ENCODE data around the gene SLC25A25. TPM values are rescaled to one million over a fixed set of nuclear protein-coding genes. Genes with fewer than 3 reads are reported as not detected.

The SLC25A25 gene
- total and polyA plus RNA-seq, 2 of the 8 experiments (the other 6 are each of a cell fraction or from before 2014, with no cell fraction given): 6.5 to 18.5 TPM

DNA sequence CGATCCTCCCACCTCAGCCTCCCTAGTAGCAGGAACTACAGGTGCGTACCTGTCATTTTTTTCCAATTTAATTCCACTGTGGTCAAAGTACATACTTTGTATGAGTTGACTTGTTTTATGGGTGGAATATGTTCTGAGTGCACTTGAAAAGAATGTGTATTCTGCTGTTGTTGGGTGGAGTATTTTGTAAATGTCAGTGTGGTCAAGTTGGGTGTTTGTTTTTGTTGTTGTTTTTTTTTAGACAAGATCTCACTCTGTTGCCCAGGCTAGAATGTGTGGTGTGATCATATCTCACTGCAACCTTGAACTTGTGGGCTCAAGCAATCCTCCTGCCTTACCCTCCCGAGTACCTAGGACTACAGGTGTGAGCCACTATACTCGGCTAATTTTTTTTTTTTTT lies 17.9 kb downstream of the SLC25A25 start:
- Histone ChIP-seq H3K9ac (replicated peaks in 1 of 4; ENCODE audit: extremely low read depth in 1 of 4, low read depth in 3 of 4, low read length in 3 of 4) (no peak overlapping the region), H2BK120ac (replicated peaks; ENCODE audit: low read depth, low read length) (no peak overlapping the region), H2BK20ac (ENCODE audit: low read length) (no peak overlapping the region), H2BK12ac (ENCODE audit: low read depth, low read length) (no peak overlapping the region), H4K5ac (ENCODE audit: insufficient read length, low read depth, low read length) (no peak overlapping the region), H3K4me1 (replicated peaks in 1 of 4; ENCODE audit: control insufficient read depth in 3 of 4, insufficient read depth in 4 of 4, low read length in 3 of 4) (peaks cover 0 to 3% (median 1%) of the 10 kb centered on the region in 4 experiments; a peak in 2 of 7 replicates), H2AFZ (ENCODE audit: low read length) (no peak overlapping the region), H3K23ac (ENCODE audit: insufficient read length) (no peak overlapping the region), H3K27ac (ENCODE audit: low read depth, low read length) (no peak overlapping the region), H3K56ac (replicated peaks; ENCODE audit: insufficient read length, low read depth, low read length) (no peak overlapping the region), H2BK5ac (ENCODE audit: low read depth, low read length) (no peak overlapping the region), H4K8ac (ENCODE audit: extremely low read depth, insufficient read depth, low read length) (no peak overlapping the region), H2AK5ac (ENCODE audit: low read depth, low read length) (no peak overlapping the region), H3K9me3 (ENCODE audit: insufficient read depth in 2 of 2, low read depth in 1 of 2, low read length in 1 of 2) (no peaks in the 10 kb centered on the region), H4K20me1 (replicated peaks in 1 of 2; ENCODE audit: control insufficient read depth in 1 of 2, insufficient read depth in 2 of 2, low read length in 2 of 2) (peaks cover 2 to 8% of the 10 kb centered on the region in 2 experiments), H3K18ac (ENCODE audit: extremely low read depth, low read length) (no peak overlapping the region), H3K79me1 (ENCODE audit: low read depth, low read length) (peaks cover 3% of the 10 kb centered on the region; the same call in 1 of the 2 replicates), H3K36me3 (ENCODE audit: control insufficient read depth in 2 of 4, insufficient read depth in 4 of 4, low read length in 3 of 4) (no peaks in the 10 kb centered on the region), H3K79me2 (ENCODE audit: control insufficient read depth in 1 of 2, insufficient read depth in 2 of 2, low read length in 2 of 2) (peaks cover 0 to 13% of the 10 kb centered on the region in 2 experiments; a peak in 2 of 4 replicates), H3K4me3 (ENCODE audit: extremely low read depth in 1 of 4, insufficient read depth in 2 of 4, low read depth in 3 of 4, low read length in 4 of 4) (no peak overlapping the region), H3K4ac (replicated peaks; ENCODE audit: insufficient read length, low read depth, low read length) (no peak overlapping the region), H3K14ac (ENCODE audit: insufficient read length) (no peak overlapping the region), H2BK15ac (ENCODE audit: low read length) (no peak overlapping the region), H4K91ac (replicated peaks; ENCODE audit: insufficient read length, low read length) (no peak overlapping the region), H3K4me2 (ENCODE audit: insufficient read depth in 1 of 2, low read depth in 2 of 2, low read length in 2 of 2) (no peak overlapping the region), H3K27me3 (replicated peaks in 1 of 4; ENCODE audit: control insufficient read depth in 3 of 4, extremely low read depth in 1 of 4, insufficient read depth in 3 of 4, low read length in 3 of 4) (no peaks in the 10 kb centered on the region), H3K23me2 (ENCODE audit: low read depth, low read length) (no peaks in the 10 kb centered on the region)
- 98% methylated on average over 4 of the region's 4 CpGs; no CpG with 5 or more reads in 1 of the 2 experiments for WGBS, 2 experiments (ENCODE audit: extremely low coverage in 1 of 2, insufficient coverage in 1 of 2, insufficient read length in 1 of 2, insufficient replicate concordance in 2 of 2, low coverage in 1 of 2, low lambda C conversion rate in 2 of 2, missing lambda C conversion rate in 1 of 2)
- POLR2A ChIA-PET (ENCODE audit: partially characterized antibody): no interaction called here
- CTCF ChIA-PET (ENCODE audit: partially characterized antibody): no interaction called here
- TF ChIP-seq, protein P1, sequence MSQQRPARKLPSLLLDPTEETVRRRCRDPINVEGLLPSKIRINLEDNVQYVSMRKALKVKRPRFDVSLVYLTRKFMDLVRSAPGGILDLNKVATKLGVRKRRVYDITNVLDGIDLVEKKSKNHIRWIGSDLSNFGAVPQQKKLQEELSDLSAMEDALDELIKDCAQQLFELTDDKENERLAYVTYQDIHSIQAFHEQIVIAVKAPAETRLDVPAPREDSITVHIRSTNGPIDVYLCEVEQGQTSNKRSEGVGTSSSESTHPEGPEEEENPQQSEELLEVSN (IDR thresholded peaks at IDR 0.05): no peak
- TF ChIP-seq JUND (IDR thresholded peaks at IDR 0.05; ENCODE audit: low read length): no peak
- TF ChIP-seq NANOG (IDR thresholded peaks at IDR 0.05; ENCODE audit: insufficient read depth, low read depth, low read length, poor library complexity, severe bottlenecking): no peak
- no peak for TF ChIP-seq BRCA1 (IDR thresholded peaks at IDR 0.05; ENCODE audit: low read depth, low read length)
- no peak for TF ChIP-seq TAF7 (optimal IDR thresholded peaks at IDR 0.05; ENCODE audit: borderline replicate concordance, low read depth, low read length)
- DNase-seq (ENCODE audit: low read depth in 1 of 2, low spot score in 2 of 2) (no peak), FAIRE-seq (no peak)
